WTC11 (cell line): ENCODE measurements around the gene PNMA8B.

Experiments used
- ATF6 ChIP-seq: sonication (generic); formaldehyde crosslinking; IDR thresholded peaks from 2 replicates; pipeline ENCODE4 v1.8.1; 2023; ENCODE audit warnings: mild to moderate bottlenecking, missing genetic modification reagents
- CTCF ChIP-seq: fragments of 200-600 bp; IDR thresholded peaks from 2 replicates; pipeline ENCODE4 v1.8.0; 2022; ENCODE audit warnings: antibody characterized with exemption
- FOXP1 ChIP-seq: sonication (generic); formaldehyde crosslinking; IDR thresholded peaks from 2 replicates; pipeline ENCODE4 v1.8.0; 2022; ENCODE audit warnings: missing genetic modification reagents, mild to moderate bottlenecking, moderate library complexity, borderline replicate concordance
- GABPB1 ChIP-seq: sonication (generic); formaldehyde crosslinking; IDR thresholded peaks from 2 replicates; pipeline ENCODE4 v1.8.1; 2023; ENCODE audit warnings: mild to moderate bottlenecking, missing genetic modification reagents
- HMGXB4 ChIP-seq: sonication (generic); formaldehyde crosslinking; IDR thresholded peaks from 2 replicates; pipeline ENCODE4 v1.8.1; 2023; ENCODE audit warnings: mild to moderate bottlenecking, moderate library complexity, missing genetic modification reagents
- JUN ChIP-seq: sonication (generic); formaldehyde crosslinking; IDR thresholded peaks from 2 replicates; pipeline ENCODE4 v1.8.0; 2023; ENCODE audit warnings: mild to moderate bottlenecking, missing genetic modification reagents
- KAT7 ChIP-seq: sonication (generic); formaldehyde crosslinking; IDR thresholded peaks from 2 replicates; pipeline ENCODE4 v1.8.1; 2023; ENCODE audit warnings: missing genetic modification reagents, mild to moderate bottlenecking, borderline replicate concordance
- MAX ChIP-seq: sonication (generic); formaldehyde crosslinking; IDR thresholded peaks from 2 replicates; pipeline ENCODE4 v1.8.0; 2022; ENCODE audit warnings: mild to moderate bottlenecking, missing genetic modification reagents
- SMAD3 ChIP-seq: sonication (generic); formaldehyde crosslinking; IDR thresholded peaks from 2 replicates; pipeline ENCODE4 v1.8.0; 2022; ENCODE audit warnings: missing genetic modification reagents, mild to moderate bottlenecking, borderline replicate concordance
- USF2 ChIP-seq: sonication (generic); formaldehyde crosslinking; IDR thresholded peaks from 2 replicates; pipeline ENCODE4 v1.8.1; 2023; ENCODE audit warnings: mild to moderate bottlenecking, missing genetic modification reagents, moderate library complexity
- ZBTB43 ChIP-seq: sonication (generic); formaldehyde crosslinking; IDR thresholded peaks from 2 replicates; pipeline ENCODE4 v1.8.1; 2023; ENCODE audit warnings: mild to moderate bottlenecking, missing genetic modification reagents
- ZNF121 ChIP-seq: sonication (generic); formaldehyde crosslinking; IDR thresholded peaks from 2 replicates; pipeline ENCODE4 v1.8.0; 2023; ENCODE audit warnings: missing genetic modification reagents

GRCh38 chr19:46537136-46538097 lies 41.8 kb upstream of the PNMA8B start:
- TF ChIP-seq CTCF (peak; percentile 92), JUN (CRISPR knock-in tag) (no peak), SMAD3 (CRISPR knock-in tag) (no peak), KAT7 (CRISPR knock-in tag) (no peak), ZBTB43 (CRISPR knock-in tag) (no peak), MAX (CRISPR knock-in tag) (no peak), ATF6 (CRISPR knock-in tag) (no peak), GABPB1 (CRISPR knock-in tag) (no peak), HMGXB4 (CRISPR knock-in tag) (no peak), ZNF121 (no peak), FOXP1 (no peak), USF2 (no peak)
